Keratinocyte (primary cell): ENCODE results near the gene CDHR4. TPM values are rescaled to one million over a fixed set of nuclear protein-coding genes. Genes with fewer than 3 reads are reported as not detected.

Source experiments
- DNase-seq: peaks from one replicate; pipeline ENCODE4 v3.0.0-alpha.2; 2011; ENCODE audit warnings: low read depth, missing footprints, low spot score
- FAIRE-seq: peaks from 2 replicates; lab custom pipeline; 2011; peaks lifted over from hg19 to GRCh38; lab: Jason Lieb, UNC
- H2AFZ ChIP-seq: 2 replicates; pipeline ENCODE4 v1.6.0; 2012; ENCODE audit warnings: low read length, control low read depth, inconsistent platforms; ENCODE audit not compliant: control insufficient read depth
- H3K27ac ChIP-seq: 2 replicates; pipeline ENCODE4 v1.5.1; 2011; ENCODE audit warnings: low read length; ENCODE audit not compliant: control insufficient read depth, insufficient read depth
- H3K27me3 ChIP-seq: 3 replicates; pipeline ENCODE4 v1.6.0; 2011; ENCODE audit warnings: low read length; ENCODE audit not compliant: control insufficient read depth, insufficient read depth; ENCODE audit errors: extremely low read depth
- H3K36me3 ChIP-seq, 2 experiments: 2 replicates in 1 of 2; 3 replicates in 1 of 2; pipeline ENCODE4 v1.5.1; 2011; ENCODE audit warnings: low read length in 2 of 2, mild to moderate bottlenecking in 1 of 2; ENCODE audit not compliant: control insufficient read depth in 2 of 2, insufficient read depth in 2 of 2; ENCODE audit errors: extremely low read depth in 1 of 2
- H3K4me1 ChIP-seq: 3 replicates; pipeline ENCODE4 v1.5.1; 2011; ENCODE audit warnings: low read length; ENCODE audit not compliant: control insufficient read depth, insufficient read depth; ENCODE audit errors: extremely low read depth
- H3K4me2 ChIP-seq: 3 replicates; pipeline ENCODE4 v1.6.0; 2011; ENCODE audit warnings: low read depth, low read length; ENCODE audit not compliant: control insufficient read depth, insufficient read depth; ENCODE audit errors: extremely low read depth
- H3K4me3 ChIP-seq, 3 experiments: fragments of 200-600 bp in 1 of 3; sonication (generic) in 1 of 3; 2 replicates in 2 of 3; 3 replicates in 1 of 3; pipeline ENCODE4 v1.5.1; 2011 to 2016; ENCODE audit warnings: low read length in 3 of 3, mild to moderate bottlenecking in 3 of 3, control low read depth in 2 of 3, inconsistent platforms in 1 of 3, low read depth in 1 of 3, mixed read lengths in 1 of 3, mixed run types in 1 of 3, moderate library complexity in 1 of 3; ENCODE audit not compliant: control insufficient read depth in 2 of 3, insufficient read depth in 2 of 3; ENCODE audit errors: extremely low read depth in 1 of 3
- H3K79me2 ChIP-seq: 2 replicates; pipeline ENCODE4 v1.6.0; 2012; ENCODE audit warnings: low read length; ENCODE audit not compliant: control insufficient read depth, insufficient read depth
- H3K9ac ChIP-seq: 3 replicates; pipeline ENCODE4 v1.6.0; 2011; ENCODE audit warnings: low read length; ENCODE audit not compliant: control insufficient read depth, insufficient read depth; ENCODE audit errors: extremely low read depth
- H3K9me1 ChIP-seq: 3 replicates; pipeline ENCODE4 v1.6.0; 2011; ENCODE audit warnings: low read length; ENCODE audit not compliant: control insufficient read depth, insufficient read depth; ENCODE audit errors: extremely low read depth
- H3K9me3 ChIP-seq: 2 replicates; pipeline ENCODE4 v1.5.1; 2012; ENCODE audit warnings: low read depth, low read length; ENCODE audit not compliant: control insufficient read depth
- H4K20me1 ChIP-seq: 3 replicates; pipeline ENCODE4 v1.6.0; 2011; ENCODE audit warnings: low read length; ENCODE audit not compliant: control insufficient read depth, insufficient read depth; ENCODE audit errors: extremely low read depth
- EZH2 ChIP-seq: IDR thresholded peaks from one replicate; pipeline ENCODE4 v1.6.1; 2012; ENCODE audit warnings: inconsistent platforms, mild to moderate bottlenecking, low read length, moderate library complexity
- dilution Hi-C: fragments of 300-500 bp; cut with MboI; formaldehyde crosslinking; loops from one replicate; pipeline ENCODE4 v1.7.0; 2020; ENCODE audit warnings: low sequenced_read_pairs; ENCODE audit not compliant: extremely low pct_ligation_motif_present
- polyA plus RNA-seq, 5 experiments: library from polyadenylated mRNA; depleted of rRNA in 3 of 5; stranded (reverse) in 3 of 5; stranded (forward) in 1 of 5; unstranded in 1 of 5; fragments of >200 nt; gene quantifications; 1 replicate in 1 of 5; 2 replicates in 3 of 5; 3 replicates in 1 of 5; pipeline versions ENCODE4 v1.2.1 to v1.2.3, GENCODE V29; 2011 to 2012; ENCODE audit warnings: missing spikeins in 2 of 5, low read depth in 1 of 5, low replicate concordance in 1 of 5
- TF ChIP-seq, protein P1 (sequence below), 3 experiments: IDR thresholded peaks in 1 of 3; conservative IDR thresholded peaks in 1 of 3; optimal IDR thresholded peaks in 1 of 3; 2 replicates in 2 of 3; 3 replicates in 1 of 3; pipeline versions ENCODE3 to v1.5.1; 2011; ENCODE audit warnings: low read length in 3 of 3, mild to moderate bottlenecking in 3 of 3, moderate library complexity in 2 of 3, control low read depth in 1 of 3, inconsistent platforms in 1 of 3; ENCODE audit not compliant: insufficient read depth in 2 of 3; ENCODE audit errors: extremely low read depth in 1 of 3

The CDHR4 gene
- polyA plus RNA-seq, 1 donor (not counting 4 experiments of a cell fraction or from before 2014, with no cell fraction given): not detected

DNA sequence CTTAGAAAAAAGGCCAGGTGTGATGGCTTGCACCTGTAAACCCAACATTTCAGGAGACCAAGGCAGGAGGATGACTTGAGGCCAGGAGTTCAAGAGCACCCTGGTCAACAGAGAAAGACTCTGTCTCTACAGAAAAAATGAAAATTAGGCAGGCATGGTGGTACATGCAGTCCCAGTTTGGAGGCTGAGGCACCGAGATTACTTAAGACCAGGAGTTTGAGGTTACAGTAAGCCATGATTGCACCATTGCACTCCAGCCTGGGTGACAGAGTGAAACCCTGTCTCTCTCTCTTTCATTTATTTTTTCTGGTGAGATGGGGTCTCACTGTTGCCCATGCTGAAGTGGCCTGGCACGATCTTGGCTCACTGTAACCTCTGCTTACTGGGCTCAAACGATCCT, 38.0 kb downstream of the CDHR4 start:
- H3K4me2 ChIP-seq: no peak overlapping the region
- H4K20me1 ChIP-seq: no peaks in the 10 kb centered on the region
- no peak overlapping the region for H3K27ac ChIP-seq
- peaks cover 36% of the 10 kb centered on the region for H3K79me2 ChIP-seq
- H3K9me3 ChIP-seq: no peaks in the 10 kb centered on the region
- no peaks in the 10 kb centered on the region for H3K4me1 ChIP-seq
- H2AFZ ChIP-seq: no peak overlapping the region
- no peaks in the 10 kb centered on the region for H3K27me3 ChIP-seq
- H3K36me3 ChIP-seq: no peaks in the 10 kb centered on the region
- no peak overlapping the region for H3K9ac ChIP-seq
- no peak overlapping the region for H3K4me3 ChIP-seq
- no peak for FAIRE-seq
- TF ChIP-seq EZH2: no peak
- TF ChIP-seq, protein P1, sequence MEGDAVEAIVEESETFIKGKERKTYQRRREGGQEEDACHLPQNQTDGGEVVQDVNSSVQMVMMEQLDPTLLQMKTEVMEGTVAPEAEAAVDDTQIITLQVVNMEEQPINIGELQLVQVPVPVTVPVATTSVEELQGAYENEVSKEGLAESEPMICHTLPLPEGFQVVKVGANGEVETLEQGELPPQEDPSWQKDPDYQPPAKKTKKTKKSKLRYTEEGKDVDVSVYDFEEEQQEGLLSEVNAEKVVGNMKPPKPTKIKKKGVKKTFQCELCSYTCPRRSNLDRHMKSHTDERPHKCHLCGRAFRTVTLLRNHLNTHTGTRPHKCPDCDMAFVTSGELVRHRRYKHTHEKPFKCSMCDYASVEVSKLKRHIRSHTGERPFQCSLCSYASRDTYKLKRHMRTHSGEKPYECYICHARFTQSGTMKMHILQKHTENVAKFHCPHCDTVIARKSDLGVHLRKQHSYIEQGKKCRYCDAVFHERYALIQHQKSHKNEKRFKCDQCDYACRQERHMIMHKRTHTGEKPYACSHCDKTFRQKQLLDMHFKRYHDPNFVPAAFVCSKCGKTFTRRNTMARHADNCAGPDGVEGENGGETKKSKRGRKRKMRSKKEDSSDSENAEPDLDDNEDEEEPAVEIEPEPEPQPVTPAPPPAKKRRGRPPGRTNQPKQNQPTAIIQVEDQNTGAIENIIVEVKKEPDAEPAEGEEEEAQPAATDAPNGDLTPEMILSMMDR (optimal IDR thresholded peaks at IDR 0.05 in 1 of 3, IDR thresholded peaks at IDR 0.05 in 1 of 3, conservative IDR thresholded peaks at IDR 0.05 in 1 of 3; ENCODE audit: extremely low read depth in 1 of 3, insufficient read depth in 2 of 3, low read length in 3 of 3): no peak
- dilution Hi-C loops: no loop called here
- DNase-seq: no peak
- no peaks in the 10 kb centered on the region for H3K9me1 ChIP-seq

DNA sequence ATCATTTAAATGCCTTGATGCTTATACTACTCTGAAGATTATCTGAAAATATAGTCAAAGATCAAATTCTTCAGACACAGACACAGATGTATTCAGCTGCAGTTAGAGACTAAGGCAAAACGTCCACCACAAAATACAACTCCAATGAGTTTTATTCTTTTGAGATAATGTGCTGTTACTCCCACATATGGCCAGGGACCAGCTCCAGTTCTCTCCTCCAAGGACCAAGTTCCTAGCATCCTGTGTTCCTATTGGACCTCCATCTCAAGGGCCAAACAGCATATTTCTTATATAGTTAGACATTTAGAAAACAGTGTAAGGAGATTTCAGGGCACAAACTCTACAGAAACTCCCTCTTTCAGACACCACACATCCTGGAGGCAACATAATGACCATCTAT, 40.4 kb downstream of the CDHR4 start:
- Histone ChIP-seq H3K9me3 (no peaks in the 10 kb centered on the region), H2AFZ (no peak overlapping the region), H3K9ac (no peak overlapping the region), H3K4me3 (no peak overlapping the region), H3K9me1 (no peaks in the 10 kb centered on the region), H4K20me1 (no peaks in the 10 kb centered on the region), H3K27me3 (no peaks in the 10 kb centered on the region), H3K4me1 (no peaks in the 10 kb centered on the region), H3K36me3 (no peaks in the 10 kb centered on the region), H3K4me2 (no peak overlapping the region), H3K79me2 (peaks cover 34% of the 10 kb centered on the region), H3K27ac (no peak overlapping the region)
- FAIRE-seq: no peak
- no peak for DNase-seq
- dilution Hi-C loops: no loop called here
- TF ChIP-seq, protein P1 (optimal IDR thresholded peaks at IDR 0.05 in 1 of 3, IDR thresholded peaks at IDR 0.05 in 1 of 3, conservative IDR thresholded peaks at IDR 0.05 in 1 of 3; ENCODE audit: extremely low read depth in 1 of 3, insufficient read depth in 2 of 3, low read length in 3 of 3): no peak
- no peak for TF ChIP-seq EZH2
